Nephron (organoid): ENCODE results near the gene UBB.
"Not testable (repeated sequence)": the region's sequence is repeated elsewhere in the genome, so short reads cannot be mapped to it uniquely, and the experiment has no call there.

Experiments
- H3K27ac Mint-ChIP-seq, 3 experiments: 2 replicates each; pipeline ENCODE4 v1.8.0; 2020; ENCODE audit warnings: mixed read lengths in 3 of 3, mild to moderate bottlenecking in 2 of 3, moderate library complexity in 1 of 3
- H3K27me3 Mint-ChIP-seq: 2 replicates; pipeline ENCODE4 v1.8.0; 2021; ENCODE audit warnings: low read depth, mild to moderate bottlenecking, moderate library complexity, mixed read lengths
- H3K36me3 Mint-ChIP-seq: 2 replicates; pipeline ENCODE4 v1.8.0; 2020; ENCODE audit warnings: low read depth, mixed read lengths
- H3K4me1 Mint-ChIP-seq: 2 replicates; pipeline ENCODE4 v1.8.0; 2020; ENCODE audit warnings: mixed read lengths
- H3K4me3 Mint-ChIP-seq, 3 experiments: 2 replicates each; pipeline ENCODE4 v1.8.0; 2020; ENCODE audit warnings: mild to moderate bottlenecking in 3 of 3, mixed read lengths in 3 of 3, moderate library complexity in 2 of 3
- H3K9me3 Mint-ChIP-seq: 2 replicates; pipeline ENCODE4 v1.8.0; 2020; ENCODE audit warnings: mixed read lengths
- TF ChIP-seq, protein P1 (sequence below), 3 experiments: fragments of 200-600 bp; sonication (generic); IDR thresholded peaks; one replicate each; pipeline ENCODE4 v1.5.0; 2021; ENCODE audit warnings: antibody characterized with exemption in 3 of 3; ENCODE audit not compliant: unreplicated experiment in 3 of 3

UBB gene

DNA sequence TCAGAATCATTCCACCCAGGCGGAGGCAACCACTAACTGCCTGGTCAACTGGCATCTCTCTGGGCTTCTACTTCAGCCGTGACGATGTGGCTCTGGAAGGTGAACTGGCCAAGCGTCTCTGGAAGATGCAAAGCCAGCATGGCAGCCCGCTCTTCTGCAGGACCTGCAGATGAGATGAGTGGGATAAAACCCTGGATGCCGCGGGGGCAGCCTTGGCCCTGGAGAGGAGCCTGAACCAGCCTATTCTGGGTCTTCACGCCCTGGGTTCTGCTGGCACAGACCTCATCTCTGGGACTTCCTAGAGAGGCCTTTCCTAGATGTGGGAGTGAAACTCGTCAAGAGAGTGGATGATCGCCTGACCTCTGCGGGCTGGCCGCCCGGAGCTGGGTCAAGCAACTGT lies 10.6 kb downstream of the UBB start:
- Mint-ChIP-seq H3K27ac (no peak overlapping the region), H3K36me3 (no peaks in the 10 kb centered on the region), H3K9me3 (no peaks in the 10 kb centered on the region), H3K4me3 (no peak overlapping the region), H3K4me1 (peaks cover 9% of the 10 kb centered on the region), H3K27me3 (peaks cover 4% of the 10 kb centered on the region)
- TF ChIP-seq, protein P1, sequence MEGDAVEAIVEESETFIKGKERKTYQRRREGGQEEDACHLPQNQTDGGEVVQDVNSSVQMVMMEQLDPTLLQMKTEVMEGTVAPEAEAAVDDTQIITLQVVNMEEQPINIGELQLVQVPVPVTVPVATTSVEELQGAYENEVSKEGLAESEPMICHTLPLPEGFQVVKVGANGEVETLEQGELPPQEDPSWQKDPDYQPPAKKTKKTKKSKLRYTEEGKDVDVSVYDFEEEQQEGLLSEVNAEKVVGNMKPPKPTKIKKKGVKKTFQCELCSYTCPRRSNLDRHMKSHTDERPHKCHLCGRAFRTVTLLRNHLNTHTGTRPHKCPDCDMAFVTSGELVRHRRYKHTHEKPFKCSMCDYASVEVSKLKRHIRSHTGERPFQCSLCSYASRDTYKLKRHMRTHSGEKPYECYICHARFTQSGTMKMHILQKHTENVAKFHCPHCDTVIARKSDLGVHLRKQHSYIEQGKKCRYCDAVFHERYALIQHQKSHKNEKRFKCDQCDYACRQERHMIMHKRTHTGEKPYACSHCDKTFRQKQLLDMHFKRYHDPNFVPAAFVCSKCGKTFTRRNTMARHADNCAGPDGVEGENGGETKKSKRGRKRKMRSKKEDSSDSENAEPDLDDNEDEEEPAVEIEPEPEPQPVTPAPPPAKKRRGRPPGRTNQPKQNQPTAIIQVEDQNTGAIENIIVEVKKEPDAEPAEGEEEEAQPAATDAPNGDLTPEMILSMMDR (IDR thresholded peaks at IDR 0.05; ENCODE audit: unreplicated experiment in 3 of 3), result no peak

DNA sequence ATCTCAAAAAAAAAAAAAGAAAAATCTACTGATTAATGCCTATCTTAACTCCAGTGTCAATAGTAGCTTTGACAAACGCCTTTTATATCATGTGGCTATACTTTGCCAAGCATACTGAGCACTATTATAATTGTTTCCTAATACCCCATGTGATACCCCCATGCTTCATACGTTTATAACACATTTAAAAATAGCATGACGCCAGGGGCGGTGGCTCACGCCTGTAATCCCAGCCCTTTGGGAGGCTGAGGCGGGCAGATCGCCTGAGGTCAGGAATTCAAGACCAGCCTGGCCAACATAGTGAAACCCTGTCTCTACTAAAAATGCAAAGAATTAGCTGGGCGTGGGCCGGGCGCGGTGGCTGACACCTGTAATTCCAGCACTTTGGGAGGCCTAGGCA lies 11.6 kb downstream of the UBB start:
- not testable (repeated sequence) for H3K9me3 Mint-ChIP-seq, H3K27me3 Mint-ChIP-seq, H3K36me3 Mint-ChIP-seq, H3K27ac Mint-ChIP-seq, H3K4me3 Mint-ChIP-seq, H3K4me1 Mint-ChIP-seq

DNA sequence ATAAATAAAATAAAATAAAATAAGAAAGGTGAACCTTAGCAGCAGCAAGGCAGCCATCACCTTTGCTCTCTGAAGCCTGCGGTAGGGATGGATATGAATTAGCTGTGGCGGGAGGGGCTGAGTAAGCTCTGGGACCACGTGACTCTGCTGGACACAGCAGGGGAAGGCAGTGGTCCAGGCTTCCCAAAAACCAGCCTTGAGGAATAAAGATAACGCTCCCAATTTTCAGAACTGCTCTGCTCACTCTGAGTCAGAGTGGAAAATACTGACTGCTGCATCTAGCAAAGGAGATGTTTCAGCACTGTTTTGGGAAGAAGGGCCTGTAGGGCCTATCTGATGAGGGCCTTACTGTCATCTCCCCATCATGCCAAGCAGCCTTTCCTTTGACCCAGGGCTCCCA lies 15.0 kb downstream of the UBB start:
- not testable (repeated sequence) for H3K36me3 Mint-ChIP-seq, H3K4me3 Mint-ChIP-seq, H3K9me3 Mint-ChIP-seq, H3K27ac Mint-ChIP-seq, H3K4me1 Mint-ChIP-seq, H3K27me3 Mint-ChIP-seq

DNA sequence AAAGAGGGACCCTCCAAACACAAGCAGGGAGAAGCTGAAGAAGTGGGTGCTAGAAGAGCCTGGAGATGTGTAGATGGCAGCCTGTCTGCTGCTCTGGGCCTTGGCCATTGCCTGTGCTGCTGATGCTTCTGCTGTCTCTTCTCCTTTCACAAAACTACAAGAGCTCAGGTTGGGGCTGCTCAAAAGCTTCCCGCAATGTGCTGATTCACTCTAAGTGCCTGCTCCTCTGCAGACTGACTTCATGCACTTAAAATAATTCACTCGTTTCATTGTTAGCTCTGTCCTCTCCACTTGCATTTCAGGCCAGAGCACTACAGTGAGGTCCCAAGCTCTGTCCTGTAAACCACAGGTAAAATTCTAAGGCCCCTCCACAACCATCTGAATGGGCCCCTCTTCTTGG lies 15.8 kb downstream of the UBB start:
- not testable (repeated sequence) for H3K9me3 Mint-ChIP-seq, H3K36me3 Mint-ChIP-seq, H3K4me3 Mint-ChIP-seq, H3K4me1 Mint-ChIP-seq, H3K27me3 Mint-ChIP-seq
- peak overlapping the region in 2 of 3 experiments; percentile 28 to 55 for H3K27ac Mint-ChIP-seq

DNA sequence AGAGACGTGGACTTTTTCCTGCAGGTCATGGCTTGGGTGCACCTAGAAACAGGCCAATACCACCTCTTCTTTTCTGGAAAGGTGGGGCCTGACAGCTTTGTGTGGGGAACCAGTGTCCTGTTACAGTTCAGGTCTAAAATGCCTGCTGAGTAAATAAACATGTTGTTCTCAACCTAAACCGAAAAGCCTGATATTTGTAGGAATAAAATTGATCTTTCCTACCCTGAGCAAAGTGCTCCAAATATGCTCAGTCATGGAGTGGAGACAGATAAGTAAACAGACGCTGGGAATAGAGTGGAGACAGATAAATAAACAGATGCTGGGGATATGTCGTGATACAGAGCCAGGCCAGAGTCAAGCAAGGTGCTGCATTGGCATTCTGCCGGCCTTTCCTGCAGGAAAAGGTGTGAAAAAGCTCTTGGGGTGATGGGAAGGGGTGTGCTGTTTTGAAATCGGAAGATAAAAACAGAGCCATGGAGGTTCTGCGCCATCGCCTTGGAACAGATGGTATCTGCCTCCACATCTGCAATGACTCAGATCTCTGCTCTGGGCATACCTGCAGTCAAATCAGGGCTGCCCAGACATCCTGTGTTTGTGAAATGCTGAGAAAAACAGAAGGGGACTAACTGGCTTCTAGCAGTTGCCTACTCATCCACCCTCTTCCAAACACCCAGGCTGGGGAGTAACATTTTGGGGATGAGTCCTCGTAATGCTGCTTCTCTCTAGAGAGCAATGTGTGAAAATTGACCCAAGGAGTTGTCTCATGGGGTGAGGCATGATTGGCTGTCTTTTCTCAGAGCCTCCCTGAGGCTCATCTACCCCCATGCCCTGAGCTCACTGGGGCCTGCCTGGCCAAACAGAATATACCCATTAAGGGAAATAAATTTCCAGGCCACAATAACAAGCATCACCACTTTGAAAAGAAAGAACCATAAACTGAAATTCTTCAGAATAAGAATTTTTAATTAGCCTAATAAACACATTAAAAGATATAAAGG lies 17.7 kb downstream of the UBB start:
- no peaks in the 10 kb centered on the region for H3K9me3 Mint-ChIP-seq
- H3K27ac Mint-ChIP-seq, result peak overlapping the region; percentile 3 to 38 (median 6)
- peaks cover 6% of the 10 kb centered on the region for H3K4me1 Mint-ChIP-seq
- H3K36me3 Mint-ChIP-seq, result no peaks in the 10 kb centered on the region
- H3K27me3 Mint-ChIP-seq, result no peaks in the 10 kb centered on the region
- H3K4me3 Mint-ChIP-seq, result no peak overlapping the region
- TF ChIP-seq, protein P1 (IDR thresholded peaks at IDR 0.05; ENCODE audit: unreplicated experiment in 3 of 3), result no peak

DNA sequence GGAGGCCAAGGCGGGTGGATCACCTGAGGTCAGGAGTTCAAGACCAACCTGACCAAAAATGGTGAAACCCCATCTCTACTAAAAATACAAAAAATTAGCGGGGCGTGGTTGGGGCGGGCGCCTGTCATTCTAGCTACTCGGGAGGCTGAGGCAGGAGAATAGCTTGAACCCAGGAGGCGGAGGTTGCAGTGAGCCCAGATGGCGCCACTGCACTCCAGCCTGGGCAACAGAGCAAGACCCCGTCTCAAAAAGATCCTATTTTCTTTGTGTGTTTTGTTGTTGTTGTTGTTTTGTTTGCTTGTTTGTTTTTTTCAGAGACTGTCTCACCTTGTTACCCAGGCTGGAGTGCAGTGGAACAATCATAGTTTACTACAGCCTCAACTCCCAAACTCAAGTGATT lies 23.0 kb downstream of the UBB start:
- not testable (repeated sequence) for H3K9me3 Mint-ChIP-seq, H3K27me3 Mint-ChIP-seq, H3K36me3 Mint-ChIP-seq, H3K27ac Mint-ChIP-seq, H3K4me3 Mint-ChIP-seq
- peaks cover 16% of the 10 kb centered on the region for H3K4me1 Mint-ChIP-seq

DNA sequence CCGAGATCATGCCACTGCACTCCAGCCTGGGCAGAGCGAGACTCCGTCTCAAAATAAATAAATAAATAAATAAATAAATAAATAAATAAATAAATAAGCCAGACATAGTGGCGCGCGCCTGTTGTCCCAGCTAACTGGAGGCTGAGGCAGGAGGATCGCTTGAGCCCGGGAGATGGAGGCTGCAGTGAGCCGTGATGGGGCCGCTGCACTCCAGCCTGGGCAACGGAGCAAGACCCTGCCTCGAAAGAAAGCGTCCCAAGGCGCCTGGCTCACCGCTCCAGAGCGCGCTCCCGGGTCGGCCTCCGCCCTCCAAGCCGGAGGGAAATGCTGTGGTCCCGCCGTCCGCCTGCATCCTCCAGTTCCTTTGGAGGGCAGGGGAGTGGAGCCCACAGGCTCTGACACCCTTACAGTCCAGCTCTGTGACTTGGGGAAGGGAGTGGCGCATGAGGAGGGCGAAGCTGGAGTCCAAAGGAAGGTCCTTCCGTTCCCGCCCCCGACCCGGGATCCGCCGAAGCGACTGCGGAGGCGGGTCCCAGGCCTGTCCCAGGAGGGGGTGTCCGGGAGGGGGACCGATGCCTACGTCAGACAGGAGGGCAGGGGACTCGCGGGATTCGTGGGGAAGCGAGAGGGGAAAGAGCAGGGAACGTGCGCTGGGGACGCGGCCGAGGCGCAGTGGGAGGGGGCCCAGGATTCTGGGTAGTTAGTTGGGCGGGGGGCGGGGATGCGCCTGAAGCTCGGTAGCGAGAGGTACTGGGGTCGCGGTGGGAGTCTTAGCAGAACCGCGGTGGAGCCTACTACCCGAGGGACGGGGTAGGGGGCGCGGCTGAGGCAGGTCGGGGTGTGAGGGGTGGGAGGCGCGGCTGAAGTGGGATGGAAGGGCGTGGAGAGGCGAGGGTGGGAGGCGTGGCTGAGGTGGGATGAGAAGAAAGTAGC lies 26.1 kb downstream of the UBB start:
- TF ChIP-seq, protein P1 (IDR thresholded peaks at IDR 0.05; ENCODE audit: unreplicated experiment in 3 of 3), result no peak
- Mint-ChIP-seq H3K9me3 (no peaks in the 10 kb centered on the region), H3K27me3 (peaks cover 4% of the 10 kb centered on the region)

More for the DNA sequence above, 26.1 kb downstream of the UBB start:
- peak overlapping the region in 1 of 3 experiments; percentile 26 for H3K27ac Mint-ChIP-seq
- H3K4me3 Mint-ChIP-seq, result peak overlapping the region; percentile 75 to 83 (median 79)
- H3K4me1 Mint-ChIP-seq, result peaks cover 16% of the 10 kb centered on the region
- H3K36me3 Mint-ChIP-seq, result no peaks in the 10 kb centered on the region
